SK-N-SH treated with all-trans-retinoic acid at 6 μM for 48 hours (cell line): Measurements from ENCODE around the gene CHRNE.

Experiments
- ATAC-seq: fragments of 200-7000 bp; cut with Tn5 transposase; 3 replicates; pipeline ENCODE4 v1.9.1; 2020; ENCODE audit warnings: mild to moderate bottlenecking, moderate library complexity
- ARNTL ChIP-seq: fragments of 450-650 bp; formaldehyde crosslinking; IDR thresholded peaks from 2 replicates; pipeline ENCODE4 v1.5.0; 2020; ENCODE audit warnings: low read depth, mild to moderate bottlenecking, moderate library complexity, borderline replicate concordance
- BACH2 ChIP-seq: fragments of 250-450 bp; sonication (Bioruptor Pico); IDR thresholded peaks from 2 replicates; pipeline ENCODE4 v1.9.0; 2021; ENCODE audit warnings: mild to moderate bottlenecking, borderline replicate concordance
- CREB5 ChIP-seq: fragments of 250-450 bp; sonication (Bioruptor Pico); IDR thresholded peaks from 2 replicates; pipeline ENCODE4 v1.5.1; 2020; ENCODE audit warnings: low read depth, mild to moderate bottlenecking, moderate library complexity
- CSDC2 ChIP-seq: fragments of 250-450 bp; sonication (Bioruptor Pico); IDR thresholded peaks from 2 replicates; pipeline ENCODE4 v1.5.0; 2020; ENCODE audit warnings: mild to moderate bottlenecking, moderate library complexity
- CSRNP3 ChIP-seq: fragments of 250-450 bp; sonication (Bioruptor Pico); IDR thresholded peaks from 2 replicates; pipeline ENCODE4 v1.5.1; 2021; ENCODE audit warnings: mild to moderate bottlenecking, moderate library complexity
- ESRRG ChIP-seq: fragments of 250-450 bp; sonication (Bioruptor Pico); IDR thresholded peaks from 2 replicates; pipeline ENCODE4 v1.6.1; 2021; ENCODE audit warnings: mild to moderate bottlenecking
- GLIS3 ChIP-seq: fragments of 250-450 bp; sonication (Bioruptor Pico); IDR thresholded peaks from 2 replicates; pipeline ENCODE4 v1.5.0; 2020; ENCODE audit warnings: mild to moderate bottlenecking, moderate library complexity
- ISL1 ChIP-seq: fragments of 250-450 bp; sonication (Bioruptor Pico); IDR thresholded peaks from 2 replicates; pipeline ENCODE4 v2.1.2; 2022; ENCODE audit warnings: mild to moderate bottlenecking, moderate library complexity
- OSR1 ChIP-seq: fragments of 250-450 bp; sonication (Bioruptor Pico); IDR thresholded peaks from 2 replicates; pipeline ENCODE4 v1.8.0; 2022; ENCODE audit warnings: moderate library complexity, mild to moderate bottlenecking, inconsistent platforms
- PATZ1 ChIP-seq: fragments of 250-450 bp; sonication (Bioruptor Pico); IDR thresholded peaks from 2 replicates; pipeline ENCODE4 v1.8.0; 2020; ENCODE audit warnings: mild to moderate bottlenecking, moderate library complexity, borderline replicate concordance
- POU6F1 ChIP-seq: fragments of 250-450 bp; sonication (Bioruptor Pico); IDR thresholded peaks from 2 replicates; pipeline ENCODE4 v1.8.0; 2021; ENCODE audit warnings: low read depth, mild to moderate bottlenecking, moderate library complexity, borderline replicate concordance
- PPARA ChIP-seq: fragments of 250-450 bp; sonication (Bioruptor Pico); IDR thresholded peaks from 2 replicates; pipeline ENCODE4 v1.5.0; 2020; ENCODE audit warnings: mild to moderate bottlenecking, borderline replicate concordance
- RARB ChIP-seq: fragments of 250-450 bp; sonication (Bioruptor Pico); IDR thresholded peaks from 2 replicates; pipeline ENCODE4 v1.8.0; 2021; ENCODE audit warnings: mild to moderate bottlenecking, moderate library complexity
- SNAI2 ChIP-seq: fragments of 250-450 bp; sonication (Bioruptor Pico); IDR thresholded peaks from 2 replicates; pipeline ENCODE4 v1.5.0; 2020; ENCODE audit warnings: mild to moderate bottlenecking, moderate library complexity
- TCF4 ChIP-seq: fragments of 250-450 bp; sonication (Bioruptor Pico); IDR thresholded peaks from 2 replicates; pipeline ENCODE4 v1.8.0; 2021; ENCODE audit warnings: mild to moderate bottlenecking, moderate library complexity, borderline replicate concordance
- TOX ChIP-seq: fragments of 250-450 bp; sonication (Bioruptor Pico); IDR thresholded peaks from 2 replicates; pipeline ENCODE4 v1.8.0; 2021; ENCODE audit warnings: mild to moderate bottlenecking, moderate library complexity, borderline replicate concordance
- ZC3H10 ChIP-seq: fragments of 250-450 bp; sonication (Bioruptor Pico); IDR thresholded peaks from 2 replicates; pipeline ENCODE4 v1.5.1; 2021; ENCODE audit warnings: mild to moderate bottlenecking, moderate library complexity
- ZFP3 ChIP-seq: fragments of 250-450 bp; sonication (Bioruptor Pico); IDR thresholded peaks from 2 replicates; pipeline ENCODE4 v1.5.0; 2020; ENCODE audit warnings: mild to moderate bottlenecking, moderate library complexity
- ZFP30 ChIP-seq: fragments of 450-650 bp; formaldehyde crosslinking; IDR thresholded peaks from 2 replicates; pipeline ENCODE4 v1.5.0; 2022; ENCODE audit warnings: mild to moderate bottlenecking, moderate library complexity
- ZNF565 ChIP-seq: fragments of 450-650 bp; formaldehyde crosslinking; conservative IDR thresholded peaks from 2 replicates; pipeline ENCODE4 v1.5.0; 2020; ENCODE audit warnings: low read depth, mild to moderate bottlenecking, moderate library complexity
- ZNF70 ChIP-seq: fragments of 450-650 bp; formaldehyde crosslinking; IDR thresholded peaks from 2 replicates; pipeline ENCODE4 v1.5.0; 2020; ENCODE audit warnings: mild to moderate bottlenecking, moderate library complexity
- ZNF8 ChIP-seq: fragments of 450-650 bp; formaldehyde crosslinking; IDR thresholded peaks from 2 replicates; pipeline ENCODE4 v1.5.0; 2020; ENCODE audit warnings: mild to moderate bottlenecking, moderate library complexity

The CHRNE gene

GRCh38 chr17:4937553-4937952, 34.7 kb upstream of the CHRNE start:
- no peak for TF ChIP-seq TCF4
- TF ChIP-seq ZNF8 (CRISPR knock-in tag) = no peak
- TF ChIP-seq ZFP3 (CRISPR knock-in tag) = no peak
- TF ChIP-seq CSRNP3 (CRISPR knock-in tag) = no peak
- TF ChIP-seq ZC3H10 (CRISPR knock-in tag) = no peak
- no peak for TF ChIP-seq ZNF70 (CRISPR knock-in tag)
- no peak for TF ChIP-seq BACH2 (CRISPR knock-in tag)
- no peak for TF ChIP-seq ZFP30 (CRISPR knock-in tag)
- no peak for TF ChIP-seq ESRRG (CRISPR knock-in tag)
- no peak for TF ChIP-seq POU6F1 (CRISPR knock-in tag)
- no peak for TF ChIP-seq GLIS3
- no peak for TF ChIP-seq OSR1 (CRISPR knock-in tag)
- no peak for TF ChIP-seq PPARA (CRISPR knock-in tag)
- no peak for TF ChIP-seq PATZ1 (CRISPR knock-in tag)
- TF ChIP-seq CSDC2 (CRISPR knock-in tag) = no peak
- TF ChIP-seq ISL1 = no peak
- TF ChIP-seq RARB (CRISPR knock-in tag) = no peak
- no peak for TF ChIP-seq CREB5 (CRISPR knock-in tag)
- no peak for TF ChIP-seq SNAI2 (CRISPR knock-in tag)
- no peak for TF ChIP-seq TOX (CRISPR knock-in tag)
- no peak for ATAC-seq

- TF ChIP-seq CSRNP3 (CRISPR knock-in tag) (no peak), ZC3H10 (CRISPR knock-in tag) (no peak), ISL1 (no peak), TOX (CRISPR knock-in tag) (no peak), ZNF8 (CRISPR knock-in tag) (no peak), ZNF70 (CRISPR knock-in tag) (no peak), ZNF565 (CRISPR knock-in tag) (no peak), BACH2 (CRISPR knock-in tag) (no peak), GLIS3 (no peak), TCF4 (no peak)
- no peak for ATAC-seq
Measured at GRCh38 chr17:4936436-4936835, 33.5 kb upstream of the CHRNE start.

GRCh38 chr17:4935650-4936049, 32.8 kb upstream of the CHRNE start:
- ATAC-seq = no peak
- no peak for TF ChIP-seq SNAI2 (CRISPR knock-in tag)
- no peak for TF ChIP-seq ESRRG (CRISPR knock-in tag)
- TF ChIP-seq ISL1 = no peak
- TF ChIP-seq ZFP30 (CRISPR knock-in tag) = no peak
- TF ChIP-seq TCF4 = no peak
- TF ChIP-seq CREB5 (CRISPR knock-in tag) = no peak
- TF ChIP-seq OSR1 (CRISPR knock-in tag) = no peak
- no peak for TF ChIP-seq ARNTL
- TF ChIP-seq GLIS3 = no peak
- TF ChIP-seq ZC3H10 (CRISPR knock-in tag) = no peak
- TF ChIP-seq CSDC2 (CRISPR knock-in tag) = no peak
- no peak for TF ChIP-seq TOX (CRISPR knock-in tag)
- TF ChIP-seq CSRNP3 (CRISPR knock-in tag) = no peak
- TF ChIP-seq ZNF565 (CRISPR knock-in tag) = no peak
- TF ChIP-seq POU6F1 (CRISPR knock-in tag) = no peak
- TF ChIP-seq RARB (CRISPR knock-in tag) = no peak
- TF ChIP-seq PPARA (CRISPR knock-in tag) = no peak
